ENCODE results near the gene SYT7.

Gene SYT7

GRCh38 chr11:61580271-61580888 lies 496 bp downstream of the SYT7 start:
- DNase-seq (ENCODE audit: low read depth): no peak

DNA sequence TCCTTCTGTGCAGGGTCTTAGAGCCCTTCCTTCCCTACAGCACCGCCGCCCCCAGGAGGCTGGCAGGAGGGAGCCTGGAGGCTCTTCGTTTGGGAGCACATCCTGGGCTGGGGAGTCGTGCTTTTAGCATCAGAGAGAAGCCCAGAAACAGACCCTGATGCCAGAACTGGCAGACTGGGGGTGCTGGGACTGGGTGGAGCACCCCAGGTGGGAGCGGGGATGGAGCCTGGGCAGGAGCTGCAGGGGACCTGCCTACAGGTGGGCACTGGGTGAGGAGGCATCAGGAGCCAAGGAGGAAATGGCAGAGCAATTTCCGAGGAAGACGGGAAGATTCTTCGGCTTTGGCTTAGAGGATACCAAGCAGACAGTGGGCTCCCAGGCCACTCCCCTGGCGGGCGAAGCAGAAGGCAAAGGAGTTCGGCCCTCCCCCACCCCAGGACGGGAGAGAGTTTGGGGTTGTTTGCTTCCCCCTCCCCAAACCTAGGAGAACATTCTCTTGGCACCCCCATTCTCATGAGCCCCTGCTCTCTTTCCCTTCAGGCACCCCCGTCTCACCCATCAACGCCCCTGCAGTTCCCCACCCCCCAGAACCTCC lies 1.1 kb downstream of the SYT7 start:
- no peak for DNase-seq (ENCODE audit: low read depth)

GRCh38 chr11:61578819-61579675 lies 1.8 kb downstream of the SYT7 start:
- DNase-seq (ENCODE audit: low read depth): no peak

DNA sequence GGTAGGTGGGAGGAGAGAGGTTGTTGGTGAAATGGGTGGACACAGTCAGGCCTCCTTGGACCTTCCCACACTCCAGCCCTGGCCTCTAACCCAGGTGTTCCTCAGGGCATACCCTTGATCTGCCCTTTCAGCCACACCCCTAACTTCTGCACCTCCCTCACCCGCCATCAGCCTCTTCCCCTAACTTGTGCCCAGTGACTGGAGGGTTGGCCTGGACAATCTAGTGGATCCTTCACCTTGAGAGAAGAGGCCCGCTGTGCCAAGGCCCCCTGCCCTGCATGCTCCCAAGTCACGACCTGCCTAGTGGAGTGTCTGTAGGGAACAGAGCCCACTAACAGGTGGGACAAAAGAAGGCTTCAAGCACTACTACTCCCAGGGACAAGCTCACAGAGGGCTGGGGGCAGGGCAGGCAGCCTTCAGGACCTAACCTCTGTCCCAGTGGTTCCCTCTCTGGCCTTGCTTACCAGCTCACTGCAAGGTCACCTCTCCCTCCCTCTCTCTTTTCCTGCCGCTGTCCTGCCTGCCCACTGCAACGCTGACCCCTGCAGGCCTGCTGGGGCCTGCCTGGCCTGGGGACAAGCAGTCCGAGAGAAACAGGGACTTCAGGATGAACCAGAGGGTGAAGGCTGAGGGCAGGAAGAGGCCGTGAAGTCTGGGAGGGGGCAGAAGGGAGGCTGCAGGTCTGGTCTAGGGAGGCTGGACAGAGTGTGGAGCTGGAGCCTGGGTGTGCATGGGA lies 3.3 kb downstream of the SYT7 start:
- DNase-seq (ENCODE audit: low read depth): no peak

- no peak for DNase-seq (ENCODE audit: low read depth)
Measured at GRCh38 chr11:61575886-61576861, 4.7 kb downstream of the SYT7 start.

GRCh38 chr11:61574611-61575010 lies 6.3 kb downstream of the SYT7 start:
- DNase-seq (ENCODE audit: low read depth): no peak

DNA sequence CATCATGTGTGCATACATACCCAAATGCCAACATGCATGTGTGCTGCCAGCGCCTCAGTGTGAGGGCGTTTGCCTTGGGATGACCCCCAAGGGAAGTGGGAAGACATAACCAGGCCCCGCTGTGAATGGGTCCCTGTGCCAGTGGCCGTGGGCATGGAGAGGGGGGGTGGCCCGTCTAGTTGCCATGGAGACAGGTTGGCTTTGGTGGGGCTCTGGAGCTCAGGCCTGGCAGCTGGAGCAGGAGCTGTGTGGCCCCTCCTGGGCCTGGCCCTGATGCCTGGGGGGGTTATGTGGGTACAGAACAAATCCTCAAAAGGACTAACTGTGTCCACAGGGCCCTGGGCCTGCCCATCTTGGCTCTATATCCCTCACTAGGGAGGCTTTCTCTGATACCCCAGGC lies 8.0 kb downstream of the SYT7 start:
- DNase-seq (ENCODE audit: low read depth): no peak

DNA sequence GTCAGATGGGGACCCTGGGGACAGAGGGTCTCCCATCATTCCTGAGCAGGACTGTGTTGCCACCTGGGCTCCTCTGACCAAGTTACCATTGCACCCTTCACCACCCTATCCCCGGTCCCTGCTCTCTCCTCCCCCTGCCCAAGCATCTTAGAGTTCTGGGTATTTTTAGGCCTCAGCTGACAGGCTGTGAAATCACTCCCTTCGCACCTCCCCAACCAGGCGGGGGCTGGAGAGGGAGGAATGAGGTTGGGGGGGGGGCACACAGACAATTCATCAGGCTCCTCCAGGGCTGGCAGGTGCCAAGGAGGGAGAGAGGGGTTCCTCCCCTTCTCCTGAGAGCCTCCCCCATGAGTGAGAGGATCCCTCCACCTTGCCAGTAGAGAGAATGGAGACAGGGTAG lies 9.0 kb downstream of the SYT7 start:
- DNase-seq (ENCODE audit: low read depth): no peak

DNA sequence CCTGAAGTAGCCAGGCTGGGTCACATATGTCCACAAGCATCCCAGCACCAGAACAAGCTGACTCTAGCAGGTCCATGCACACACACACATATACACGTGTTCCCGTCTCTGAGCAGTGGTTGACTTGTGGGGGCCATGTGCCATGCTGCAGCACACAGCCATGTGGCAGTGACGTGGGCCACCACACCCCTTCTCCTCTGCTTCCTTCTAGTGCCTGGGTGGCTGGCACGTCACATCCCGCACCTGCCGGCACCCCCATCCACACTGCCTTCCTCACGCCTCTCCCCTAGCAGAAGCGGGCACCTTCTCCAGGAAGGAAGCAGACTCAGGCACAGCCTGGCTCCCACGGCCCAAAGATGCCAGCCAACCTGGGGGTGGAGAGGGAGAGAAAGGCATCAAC lies 9.5 kb downstream of the SYT7 start:
- no peak for DNase-seq (ENCODE audit: low read depth)

DNA sequence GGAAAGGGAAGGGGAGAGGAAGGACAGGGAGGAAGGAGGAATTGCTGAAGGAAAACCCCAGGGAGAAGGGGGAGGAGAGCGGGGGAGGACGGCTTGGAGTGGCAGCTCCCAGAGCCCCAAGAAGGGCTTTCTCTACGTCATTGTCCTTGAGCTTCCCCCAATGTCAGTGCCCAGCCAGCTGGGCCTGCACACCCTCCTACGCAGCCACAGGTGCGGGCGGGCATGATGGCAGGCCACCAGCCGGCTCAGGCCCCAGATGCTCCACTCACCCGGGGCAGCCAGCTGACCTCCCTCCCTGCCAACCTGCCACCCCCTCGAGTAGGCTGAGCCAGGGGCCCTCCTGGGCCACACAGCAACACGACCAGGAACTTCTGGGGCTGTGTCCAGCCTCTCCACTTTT lies 11.2 kb downstream of the SYT7 start:
- no peak for DNase-seq (ENCODE audit: low read depth)

DNA sequence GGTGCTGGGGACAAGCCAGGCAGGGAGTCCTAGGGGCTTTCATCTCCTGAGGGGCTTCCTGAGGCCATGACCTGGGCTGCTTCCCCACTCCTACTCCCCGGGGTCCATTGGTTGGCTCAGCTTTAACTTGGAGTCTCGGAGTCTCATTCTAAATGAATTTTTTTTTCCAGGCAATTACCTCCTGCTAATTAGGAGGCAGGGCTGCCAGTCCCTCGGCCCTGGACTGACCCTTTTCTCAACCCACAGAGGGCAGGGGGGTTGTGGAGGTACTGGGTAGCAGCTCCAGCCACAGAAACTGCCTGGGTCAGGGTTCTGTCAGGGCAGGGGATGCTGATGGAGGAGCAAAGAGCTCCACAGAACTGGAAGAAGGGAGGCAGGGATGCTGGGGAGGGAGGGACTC lies 11.9 kb downstream of the SYT7 start:
- no peak for DNase-seq (ENCODE audit: low read depth)

GRCh38 chr11:61567286-61568061 lies 13.4 kb downstream of the SYT7 start:
- DNase-seq (ENCODE audit: low read depth): no peak

- no peak for DNase-seq (ENCODE audit: low read depth)
Measured at GRCh38 chr11:61564936-61565696, 15.8 kb downstream of the SYT7 start.

- DNase-seq (ENCODE audit: low read depth): no peak
Measured at GRCh38 chr11:61560751-61561150, 20.1 kb downstream of the SYT7 start.

- no peak for DNase-seq (ENCODE audit: low read depth)
Measured at GRCh38 chr11:61556621-61557020, 24.3 kb downstream of the SYT7 start.

DNA sequence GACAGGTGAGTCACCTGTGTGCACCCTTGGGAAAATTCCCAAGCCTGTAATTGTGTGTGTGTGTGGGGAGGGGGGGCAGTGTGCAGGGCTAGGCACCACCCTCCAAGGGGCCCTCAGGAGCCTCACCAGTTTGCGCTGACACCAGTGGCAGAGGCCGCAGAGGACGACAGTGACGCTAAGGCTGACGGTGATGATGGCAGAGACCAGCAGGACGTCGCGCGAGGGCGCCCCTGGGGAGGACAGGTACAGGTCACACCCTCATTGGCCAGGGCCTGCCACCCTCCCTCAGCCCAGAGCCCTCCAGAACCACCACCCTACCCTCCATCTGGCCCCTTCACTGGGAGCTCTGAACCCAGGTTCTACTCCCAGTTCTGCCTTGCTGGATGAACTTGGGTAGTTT lies 24.9 kb downstream of the SYT7 start:
- no peak for DNase-seq (ENCODE audit: low read depth)

DNA sequence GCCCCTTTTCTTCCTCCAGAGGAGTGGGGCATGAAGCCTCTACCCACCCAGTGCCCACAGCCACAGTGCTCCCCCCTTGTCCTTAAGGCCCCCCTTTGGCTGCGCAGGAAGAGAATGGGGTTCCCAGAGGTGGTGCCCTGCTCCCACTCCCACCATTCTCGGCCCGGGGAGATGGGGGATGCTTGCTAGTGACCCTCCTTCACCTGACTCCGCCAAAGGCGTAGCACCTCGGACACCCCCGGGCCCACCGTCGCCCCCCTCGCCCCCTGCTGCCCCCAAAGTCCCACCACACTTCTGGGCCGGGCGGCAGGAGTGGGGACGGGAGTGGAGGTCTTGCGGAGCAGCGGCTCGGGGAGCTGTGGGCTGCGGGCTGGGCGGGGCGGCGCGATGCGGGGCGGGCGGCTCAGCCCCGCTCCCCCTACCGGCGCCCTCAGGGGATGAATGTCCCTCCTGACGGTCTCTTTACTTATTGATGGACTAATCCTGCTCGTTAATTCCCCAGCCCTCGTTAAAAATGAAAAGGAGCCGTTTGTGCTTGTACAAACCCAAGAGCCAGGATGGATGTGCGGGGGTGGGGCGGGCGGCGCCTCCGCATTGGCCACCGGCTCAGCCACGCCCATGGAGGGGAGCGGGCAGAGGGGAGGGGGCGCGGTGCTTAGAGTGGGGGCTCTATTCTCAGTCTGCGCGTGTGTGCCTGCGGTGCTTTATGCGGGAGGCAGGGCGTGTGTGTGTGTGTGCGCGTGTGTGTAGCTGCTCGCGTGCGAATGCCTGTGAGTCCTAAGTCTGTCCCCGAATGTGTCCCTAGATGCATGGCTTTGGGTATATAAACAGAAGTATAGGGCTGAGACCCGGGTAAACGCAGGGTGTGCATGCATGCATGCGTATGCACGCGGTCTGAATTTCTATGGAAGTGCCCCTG lies 25.6 kb downstream of the SYT7 start:
- DNase-seq (ENCODE audit: low read depth): no peak

DNA sequence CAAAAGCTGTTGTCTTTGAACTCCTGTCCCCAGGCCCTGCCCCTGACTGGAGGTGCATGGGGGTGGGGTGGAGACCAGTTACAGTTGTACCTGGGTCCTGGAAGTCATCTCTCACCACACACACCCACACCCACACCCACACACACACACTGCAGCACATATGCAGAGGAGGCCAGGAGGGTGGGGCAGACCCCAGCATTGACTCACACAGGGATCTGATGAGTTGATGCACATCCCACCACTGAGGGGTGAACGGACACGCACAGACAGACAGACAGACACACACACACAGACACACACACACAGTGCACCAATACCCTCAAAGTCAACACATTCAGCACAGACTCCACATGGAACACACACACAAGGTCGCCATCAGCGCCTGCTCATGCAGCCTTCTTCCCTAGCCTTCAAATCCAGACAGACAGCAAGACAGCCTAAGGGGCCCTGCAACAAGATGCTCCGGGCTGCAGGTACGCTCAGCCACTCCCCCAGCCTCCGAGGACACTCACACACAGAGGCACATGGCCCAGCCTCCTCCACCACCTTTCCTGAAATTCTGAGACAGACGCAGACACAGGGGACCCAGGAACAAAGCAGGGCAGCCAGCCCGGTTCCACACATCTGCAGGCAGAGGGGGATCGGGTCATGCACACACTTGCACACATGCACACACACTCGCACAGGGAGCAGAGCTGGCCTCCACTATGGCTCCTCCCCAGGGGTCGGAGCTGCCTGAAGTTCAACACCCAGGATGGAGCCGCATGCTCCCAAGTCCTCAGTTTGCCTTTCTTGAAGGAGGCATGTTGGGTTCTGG lies 26.5 kb downstream of the SYT7 start:
- no peak for DNase-seq (ENCODE audit: low read depth)
